HepG2 (cell line): ENCODE measurements around the gene HSPB9. TPM values are rescaled to one million over a fixed set of nuclear protein-coding genes. Genes with fewer than 3 reads are reported as not detected.

Experiments used
- TGIF2 ChIP-seq: IDR thresholded peaks from 2 replicates; pipeline ENCODE4 v1.6.1; 2016; ENCODE audit warnings: control low read depth, missing compliant biosample characterization
- ZZZ3 ChIP-seq: sonication (generic); formaldehyde crosslinking; IDR thresholded peaks from 2 replicates; pipeline ENCODE4 v1.4.0; 2020; ENCODE audit warnings: missing genetic modification reagents, mild to moderate bottlenecking, borderline replicate concordance
- polyA plus RNA-seq, 8 experiments: library from polyadenylated mRNA; depleted of rRNA in 3 of 8; stranded (reverse) in 7 of 8; unstranded in 1 of 8; fragments of >200 nt; fragmentation: Illumina TruSeq in 4 of 8; extraction: Trizol in 4 of 8; gene quantifications; 2 replicates each; pipeline versions ENCODE4 v1.2.1 to v1.2.3, GENCODE V29; 2011 to 2016; ENCODE audit warnings: low read depth in 4 of 8, missing spikeins in 1 of 8, mixed read lengths in 1 of 8; ENCODE audit not compliant: insufficient read depth in 1 of 8
- total RNA-seq, 5 experiments: library from RNA; depleted of rRNA; stranded (reverse); fragments of >200 nt; fragmentation: Illumina TruSeq; extraction: Trizol; gene quantifications; 2 replicates each; pipeline ENCODE4 v1.2.3, GENCODE V29; 2016; ENCODE audit warnings: low read depth in 1 of 5
- TF ChIP-seq, protein P1 (sequence below): sonication (generic); formaldehyde crosslinking; IDR thresholded peaks from 2 replicates; pipeline ENCODE4 v1.5.0; 2020; ENCODE audit warnings: mild to moderate bottlenecking, missing genetic modification reagents, moderate library complexity
- TF ChIP-seq, protein P2 (sequence below): sonication (generic); formaldehyde crosslinking; IDR thresholded peaks from 2 replicates; pipeline ENCODE4 v1.5.0; 2020; ENCODE audit warnings: mild to moderate bottlenecking, missing genetic modification reagents
- TF ChIP-seq, protein P3 (sequence below): sonication (generic); formaldehyde crosslinking; IDR thresholded peaks from 2 replicates; pipeline ENCODE4 v1.4.0; 2020; ENCODE audit warnings: mild to moderate bottlenecking, missing genetic modification reagents

Gene HSPB9
- total and polyA plus RNA-seq, 2 of the 13 experiments (the other 11 are each of a cell fraction or from before 2014, with no cell fraction given) = 0.05 to 0.24 TPM

DNA sequence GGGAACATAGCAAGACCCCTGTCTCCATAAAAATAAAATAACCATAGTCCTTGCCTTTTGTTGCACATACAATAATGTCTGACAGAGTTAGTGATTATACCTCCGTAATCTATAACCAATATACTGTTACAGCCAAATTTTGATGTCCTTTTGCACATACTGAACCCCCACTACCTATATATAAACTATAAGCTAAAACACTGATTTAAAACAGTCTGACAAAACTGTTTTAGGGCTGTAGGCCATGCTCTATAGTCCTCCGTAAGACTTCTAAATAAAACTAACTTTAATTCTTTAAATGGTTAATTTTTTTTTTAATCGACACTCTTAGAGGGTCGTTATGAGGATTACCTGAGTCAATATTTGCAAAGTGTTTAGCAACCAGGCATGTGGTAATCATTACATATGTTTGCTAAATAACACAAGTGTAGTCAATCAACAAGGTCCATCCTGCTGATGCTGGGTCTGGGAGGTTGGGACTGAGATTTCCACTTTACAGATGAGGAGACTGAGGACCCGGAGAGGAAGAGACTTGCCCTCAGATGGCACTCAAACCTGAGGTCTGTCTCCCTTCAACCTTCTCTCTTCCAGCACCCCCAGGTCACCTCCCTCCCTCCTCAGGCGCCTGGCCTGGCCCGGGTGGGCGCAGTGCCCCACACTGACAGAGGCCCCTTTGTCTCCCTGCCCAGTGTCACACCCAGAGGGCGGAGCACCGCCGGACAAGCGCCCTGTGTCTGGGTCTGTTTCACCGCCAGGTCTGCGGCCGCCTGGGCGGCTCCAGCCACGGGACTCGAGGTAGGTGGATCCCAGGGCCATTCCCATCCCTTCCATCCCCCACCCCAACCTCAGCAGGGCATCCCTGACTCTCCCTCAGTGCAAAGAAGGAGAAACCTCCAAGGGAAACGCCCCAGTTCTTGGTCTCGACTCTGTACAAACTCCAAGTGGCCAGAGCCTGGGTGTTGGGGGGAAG lies 34.6 kb upstream of the HSPB9 start (continued):
- TF ChIP-seq, protein P1, sequence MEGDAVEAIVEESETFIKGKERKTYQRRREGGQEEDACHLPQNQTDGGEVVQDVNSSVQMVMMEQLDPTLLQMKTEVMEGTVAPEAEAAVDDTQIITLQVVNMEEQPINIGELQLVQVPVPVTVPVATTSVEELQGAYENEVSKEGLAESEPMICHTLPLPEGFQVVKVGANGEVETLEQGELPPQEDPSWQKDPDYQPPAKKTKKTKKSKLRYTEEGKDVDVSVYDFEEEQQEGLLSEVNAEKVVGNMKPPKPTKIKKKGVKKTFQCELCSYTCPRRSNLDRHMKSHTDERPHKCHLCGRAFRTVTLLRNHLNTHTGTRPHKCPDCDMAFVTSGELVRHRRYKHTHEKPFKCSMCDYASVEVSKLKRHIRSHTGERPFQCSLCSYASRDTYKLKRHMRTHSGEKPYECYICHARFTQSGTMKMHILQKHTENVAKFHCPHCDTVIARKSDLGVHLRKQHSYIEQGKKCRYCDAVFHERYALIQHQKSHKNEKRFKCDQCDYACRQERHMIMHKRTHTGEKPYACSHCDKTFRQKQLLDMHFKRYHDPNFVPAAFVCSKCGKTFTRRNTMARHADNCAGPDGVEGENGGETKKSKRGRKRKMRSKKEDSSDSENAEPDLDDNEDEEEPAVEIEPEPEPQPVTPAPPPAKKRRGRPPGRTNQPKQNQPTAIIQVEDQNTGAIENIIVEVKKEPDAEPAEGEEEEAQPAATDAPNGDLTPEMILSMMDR (CRISPR knock-in tag) = peak; percentile 28; the same call in 1 of the 2 replicates
- TF ChIP-seq TGIF2 (CRISPR knock-in tag) = 0 out of 2 replicates have a peak, but pooled peaks have one; percentile 39
- TF ChIP-seq, protein P2, sequence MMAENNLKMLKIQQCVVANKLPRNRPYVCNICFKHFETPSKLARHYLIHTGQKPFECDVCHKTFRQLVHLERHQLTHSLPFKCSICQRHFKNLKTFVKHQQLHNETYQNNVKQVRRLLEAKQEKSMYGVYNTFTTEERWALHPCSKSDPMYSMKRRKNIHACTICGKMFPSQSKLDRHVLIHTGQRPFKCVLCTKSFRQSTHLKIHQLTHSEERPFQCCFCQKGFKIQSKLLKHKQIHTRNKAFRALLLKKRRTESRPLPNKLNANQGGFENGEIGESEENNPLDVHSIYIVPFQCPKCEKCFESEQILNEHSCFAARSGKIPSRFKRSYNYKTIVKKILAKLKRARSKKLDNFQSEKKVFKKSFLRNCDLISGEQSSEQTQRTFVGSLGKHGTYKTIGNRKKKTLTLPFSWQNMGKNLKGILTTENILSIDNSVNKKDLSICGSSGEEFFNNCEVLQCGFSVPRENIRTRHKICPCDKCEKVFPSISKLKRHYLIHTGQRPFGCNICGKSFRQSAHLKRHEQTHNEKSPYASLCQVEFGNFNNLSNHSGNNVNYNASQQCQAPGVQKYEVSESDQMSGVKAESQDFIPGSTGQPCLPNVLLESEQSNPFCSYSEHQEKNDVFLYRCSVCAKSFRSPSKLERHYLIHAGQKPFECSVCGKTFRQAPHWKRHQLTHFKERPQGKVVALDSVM (CRISPR knock-in tag) = no peak
- no peak for TF ChIP-seq ZZZ3 (CRISPR knock-in tag)
- TF ChIP-seq, protein P3, sequence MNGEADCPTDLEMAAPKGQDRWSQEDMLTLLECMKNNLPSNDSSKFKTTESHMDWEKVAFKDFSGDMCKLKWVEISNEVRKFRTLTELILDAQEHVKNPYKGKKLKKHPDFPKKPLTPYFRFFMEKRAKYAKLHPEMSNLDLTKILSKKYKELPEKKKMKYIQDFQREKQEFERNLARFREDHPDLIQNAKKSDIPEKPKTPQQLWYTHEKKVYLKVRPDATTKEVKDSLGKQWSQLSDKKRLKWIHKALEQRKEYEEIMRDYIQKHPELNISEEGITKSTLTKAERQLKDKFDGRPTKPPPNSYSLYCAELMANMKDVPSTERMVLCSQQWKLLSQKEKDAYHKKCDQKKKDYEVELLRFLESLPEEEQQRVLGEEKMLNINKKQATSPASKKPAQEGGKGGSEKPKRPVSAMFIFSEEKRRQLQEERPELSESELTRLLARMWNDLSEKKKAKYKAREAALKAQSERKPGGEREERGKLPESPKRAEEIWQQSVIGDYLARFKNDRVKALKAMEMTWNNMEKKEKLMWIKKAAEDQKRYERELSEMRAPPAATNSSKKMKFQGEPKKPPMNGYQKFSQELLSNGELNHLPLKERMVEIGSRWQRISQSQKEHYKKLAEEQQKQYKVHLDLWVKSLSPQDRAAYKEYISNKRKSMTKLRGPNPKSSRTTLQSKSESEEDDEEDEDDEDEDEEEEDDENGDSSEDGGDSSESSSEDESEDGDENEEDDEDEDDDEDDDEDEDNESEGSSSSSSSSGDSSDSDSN (CRISPR knock-in tag) = peak; percentile 63
